Thoracic aorta (tissue), 2 donors: Measurements from ENCODE around the gene PDE1C. TPM values are rescaled to one million over a fixed set of nuclear protein-coding genes. Genes with fewer than 3 reads are reported as not detected.

Experiments used
- ATAC-seq: fragments of 150-250 bp; one replicate; pipeline ENCODE4 v1.8.0; 2017; ENCODE audit warnings: low read depth; ENCODE audit not compliant: insufficient number of reproducible peaks, low FRiP score
- DNase-seq: peaks from one replicate; pipeline ENCODE4 v3.0.0-alpha.2; 2020; ENCODE audit warnings: low spot score
- H3K27ac ChIP-seq, 2 donors: fragments of 200-600 bp; sonication (generic); 1 replicate in 1 of 2; 2 replicates in 1 of 2; pipeline ENCODE4 v1.5.1; 2016; ENCODE audit warnings: mild to moderate bottlenecking in 2 of 2, moderate library complexity in 2 of 2
- H3K27me3 ChIP-seq: fragments of 200-600 bp; sonication (generic); replicated peaks from 2 replicates; pipeline ENCODE4 v1.6.0; 2016; ENCODE audit warnings: mild to moderate bottlenecking; ENCODE audit not compliant: insufficient read depth
- H3K36me3 ChIP-seq: fragments of 200-600 bp; sonication (generic); one replicate; pipeline ENCODE4 v1.5.1; 2016
- H3K4me1 ChIP-seq, 2 donors: fragments of 200-600 bp; sonication (generic); 1 replicate in 1 of 2; 2 replicates in 1 of 2; pipeline versions ENCODE4 v1.5.1 to v1.6.0; 2016; ENCODE audit warnings: low read depth in 2 of 2, mild to moderate bottlenecking in 1 of 2; ENCODE audit not compliant: control insufficient read depth in 1 of 2
- H3K4me3 ChIP-seq: fragments of 200-600 bp; sonication (generic); 2 replicates; pipeline ENCODE4 v1.5.1; 2016; ENCODE audit warnings: mild to moderate bottlenecking
- H3K9me3 ChIP-seq: fragments of 200-600 bp; sonication (generic); 2 replicates; pipeline ENCODE4 v1.5.1; 2016
- total RNA-seq, 2 donors: library from RNA; depleted of rRNA; stranded (reverse); fragments of >200 nt; gene quantifications; one replicate each; pipeline versions ENCODE4 v1.1.0 to v1.2.3, GENCODE V29; 2016
- TF ChIP-seq, protein P1 (sequence below): fragments of 200-600 bp; sonication (generic); IDR thresholded peaks from one replicate; pipeline ENCODE4 v1.5.1; 2019; ENCODE audit warnings: antibody characterized with exemption

Gene PDE1C
- total RNA-seq, 2 donors from 2014 or later, result 4.6 to 12.1 TPM

DNA sequence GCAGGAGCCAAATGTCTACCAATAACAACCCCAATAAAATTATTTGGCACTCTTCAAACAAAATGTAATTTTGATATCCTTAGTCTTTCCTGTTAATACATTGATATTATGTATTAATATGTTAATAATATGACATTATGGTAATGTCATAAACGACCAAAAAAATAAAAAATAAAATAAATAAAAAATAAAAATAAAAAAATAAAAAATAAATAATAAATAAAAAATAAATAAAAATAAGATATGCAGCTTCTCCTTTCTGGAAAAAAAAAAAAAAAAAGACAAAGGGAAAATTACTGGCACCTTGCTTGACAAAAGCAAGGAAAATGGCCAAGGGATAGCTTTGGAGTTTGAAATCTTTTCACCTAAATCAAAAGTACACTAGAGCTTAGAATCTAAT, 214.7 kb downstream of the PDE1C start:
- no peak for DNase-seq
- Histone ChIP-seq H3K9me3 (no peaks in the 10 kb centered on the region), H3K27ac (no peak overlapping the region), H3K4me3 (no peak overlapping the region), H3K36me3 (no peaks in the 10 kb centered on the region), H3K27me3 (no peaks in the 10 kb centered on the region), H3K4me1 (no peaks in the 10 kb centered on the region)
- TF ChIP-seq, protein P1, sequence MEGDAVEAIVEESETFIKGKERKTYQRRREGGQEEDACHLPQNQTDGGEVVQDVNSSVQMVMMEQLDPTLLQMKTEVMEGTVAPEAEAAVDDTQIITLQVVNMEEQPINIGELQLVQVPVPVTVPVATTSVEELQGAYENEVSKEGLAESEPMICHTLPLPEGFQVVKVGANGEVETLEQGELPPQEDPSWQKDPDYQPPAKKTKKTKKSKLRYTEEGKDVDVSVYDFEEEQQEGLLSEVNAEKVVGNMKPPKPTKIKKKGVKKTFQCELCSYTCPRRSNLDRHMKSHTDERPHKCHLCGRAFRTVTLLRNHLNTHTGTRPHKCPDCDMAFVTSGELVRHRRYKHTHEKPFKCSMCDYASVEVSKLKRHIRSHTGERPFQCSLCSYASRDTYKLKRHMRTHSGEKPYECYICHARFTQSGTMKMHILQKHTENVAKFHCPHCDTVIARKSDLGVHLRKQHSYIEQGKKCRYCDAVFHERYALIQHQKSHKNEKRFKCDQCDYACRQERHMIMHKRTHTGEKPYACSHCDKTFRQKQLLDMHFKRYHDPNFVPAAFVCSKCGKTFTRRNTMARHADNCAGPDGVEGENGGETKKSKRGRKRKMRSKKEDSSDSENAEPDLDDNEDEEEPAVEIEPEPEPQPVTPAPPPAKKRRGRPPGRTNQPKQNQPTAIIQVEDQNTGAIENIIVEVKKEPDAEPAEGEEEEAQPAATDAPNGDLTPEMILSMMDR, result no peak
- ATAC-seq, result no peak

DNA sequence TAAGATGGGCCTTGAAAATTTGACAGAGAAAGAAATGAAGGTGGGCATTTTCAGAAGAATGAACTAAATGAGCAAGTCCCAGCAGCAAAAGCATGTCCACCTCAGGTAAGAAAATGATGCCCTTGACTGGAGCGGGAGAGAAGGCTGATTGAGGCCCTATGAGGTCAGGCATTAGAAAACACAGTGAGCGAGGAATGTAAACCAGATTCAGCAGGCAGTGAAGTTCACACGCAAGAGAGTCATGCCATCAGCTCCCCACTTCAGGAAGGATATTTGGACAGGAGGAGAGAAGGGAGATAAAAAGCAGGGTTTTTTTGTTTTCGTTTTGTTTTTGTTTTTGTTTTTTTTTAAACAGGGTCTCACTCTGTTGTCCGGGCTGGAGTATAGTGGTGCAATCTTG, 216.8 kb downstream of the PDE1C start:
- no peak for DNase-seq
- Histone ChIP-seq H3K27me3 (no peaks in the 10 kb centered on the region), H3K9me3 (no peaks in the 10 kb centered on the region), H3K27ac (no peak overlapping the region), H3K4me3 (no peak overlapping the region), H3K36me3 (no peaks in the 10 kb centered on the region), H3K4me1 (no peaks in the 10 kb centered on the region)
- TF ChIP-seq, protein P1, result no peak
- no peak for ATAC-seq

DNA sequence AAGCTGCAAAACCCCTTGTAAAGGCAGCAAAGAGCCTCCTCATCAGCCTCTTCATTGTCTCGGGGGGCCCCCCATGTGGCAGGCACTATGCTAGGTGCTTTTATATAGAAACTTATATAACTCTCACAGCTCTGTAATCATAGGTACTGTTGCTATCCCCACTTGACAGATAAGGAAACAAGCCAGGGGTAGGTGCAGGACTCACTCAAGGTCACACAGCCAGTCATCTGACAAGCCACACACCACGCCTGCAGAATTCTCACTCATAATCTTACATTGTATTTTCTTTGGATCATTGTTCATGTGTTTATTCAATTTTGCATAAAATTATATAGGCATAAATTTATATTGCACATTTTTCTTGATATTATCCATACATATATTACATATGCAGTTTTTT, 217.7 kb downstream of the PDE1C start:
- DNase-seq, result no peak
- no peak overlapping the region for H3K27ac ChIP-seq
- H3K4me3 ChIP-seq, result no peak overlapping the region
- TF ChIP-seq, protein P1, result no peak
- ATAC-seq, result no peak
- no peaks in the 10 kb centered on the region for H3K4me1 ChIP-seq
- no peaks in the 10 kb centered on the region for H3K27me3 ChIP-seq
- H3K9me3 ChIP-seq, result no peaks in the 10 kb centered on the region
- H3K36me3 ChIP-seq, result no peaks in the 10 kb centered on the region

DNA sequence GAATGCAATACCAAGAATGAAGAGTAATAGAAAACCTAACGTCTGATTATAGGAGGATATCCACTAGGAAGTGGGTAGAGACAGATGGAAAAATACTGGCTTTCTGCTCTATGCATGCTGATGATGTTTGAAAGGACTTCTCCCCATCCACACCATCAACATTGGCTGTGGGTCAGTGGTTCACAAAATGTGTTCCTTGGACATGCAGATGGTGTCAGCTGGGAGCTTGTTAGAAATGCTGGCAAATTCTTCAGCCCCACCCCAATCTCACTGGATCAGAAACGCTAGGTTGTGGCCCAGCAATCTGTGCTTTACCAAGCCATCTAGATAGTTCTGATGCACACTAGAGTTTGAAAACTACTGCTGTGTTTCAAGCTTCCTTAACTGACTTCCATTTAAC, 219.1 kb downstream of the PDE1C start:
- H3K27ac ChIP-seq, result no peak overlapping the region
- no peaks in the 10 kb centered on the region for H3K4me1 ChIP-seq
- ATAC-seq (no peak), DNase-seq (no peak)
- H3K36me3 ChIP-seq, result no peaks in the 10 kb centered on the region
- no peaks in the 10 kb centered on the region for H3K9me3 ChIP-seq
- H3K27me3 ChIP-seq, result no peaks in the 10 kb centered on the region
- H3K4me3 ChIP-seq, result no peak overlapping the region
- TF ChIP-seq, protein P1, result no peak

DNA sequence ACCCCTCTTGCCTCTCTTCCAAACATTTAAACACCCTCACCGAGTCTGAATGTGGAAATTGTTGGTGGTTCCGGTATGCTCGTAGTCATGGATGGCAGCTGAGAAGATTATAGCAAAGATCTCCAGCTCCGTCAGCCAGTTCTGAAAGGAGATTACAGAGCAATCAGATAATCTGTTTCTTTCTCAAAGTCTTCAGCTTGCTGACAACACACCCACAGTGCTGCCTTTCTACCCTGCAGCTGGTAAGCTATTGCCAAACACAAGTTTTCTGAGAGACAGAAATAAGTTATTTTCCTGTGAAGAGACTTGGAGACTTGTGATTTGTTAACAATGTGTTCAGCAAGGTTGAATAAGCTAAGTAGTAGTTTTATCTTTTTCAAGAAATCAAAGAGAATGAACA, 219.6 kb downstream of the PDE1C start:
- no peak overlapping the region for H3K27ac ChIP-seq
- H3K4me3 ChIP-seq, result no peak overlapping the region
- no peak for ATAC-seq
- no peak for DNase-seq
- no peaks in the 10 kb centered on the region for H3K9me3 ChIP-seq
- TF ChIP-seq, protein P1, result no peak
- H3K27me3 ChIP-seq, result no peaks in the 10 kb centered on the region
- no peaks in the 10 kb centered on the region for H3K36me3 ChIP-seq
- H3K4me1 ChIP-seq, result no peaks in the 10 kb centered on the region
